CD4-positive, alpha-beta memory T cell (primary cell): ENCODE measurements around the gene ALKBH4. TPM values are rescaled to one million over a fixed set of nuclear protein-coding genes. Genes with fewer than 3 reads are reported as not detected.
A peak's percentile ranks its signal among the peaks of the same experiment; 100 is the strongest.

ENCODE experiments used
- CTCF ChIA-PET: fragments of 350-600 bp; sonication (Branson Sonifier 250); formaldehyde crosslinking; loops from one replicate; lab custom pipeline; 2021; ENCODE audit warnings: inconsistent platforms; ENCODE audit not compliant: partially characterized antibody; lab: Charles Lee
- POLR2A ChIA-PET: fragments of 350-600 bp; sonication (Branson Sonifier 250); formaldehyde crosslinking; loops from one replicate; lab custom pipeline; 2021; ENCODE audit not compliant: partially characterized antibody; lab: Charles Lee
- DNase-seq, 5 donors: peaks; one replicate each; pipeline versions ENCODE4 v3.0.0 to v3.0.0-alpha.2; 2020 to 2022; ENCODE audit warnings: mixed read lengths in 1 of 5
- H3K27ac ChIP-seq: one replicate; pipeline ENCODE4 v1.7.0; 2013; ENCODE audit warnings: low read depth, low read length
- H3K27me3 ChIP-seq: 2 replicates; pipeline ENCODE4 v1.7.0; 2013; ENCODE audit warnings: mild to moderate bottlenecking, low read length, moderate library complexity; ENCODE audit not compliant: insufficient read depth
- H3K36me3 ChIP-seq: 2 replicates; pipeline ENCODE4 v1.7.0; 2013; ENCODE audit warnings: mild to moderate bottlenecking, low read length, moderate library complexity; ENCODE audit not compliant: insufficient read depth
- H3K4me1 ChIP-seq: 2 replicates; pipeline ENCODE4 v1.7.0; 2013; ENCODE audit warnings: mild to moderate bottlenecking, low read length, moderate library complexity; ENCODE audit not compliant: insufficient read depth
- H3K4me3 ChIP-seq, 2 donors: one replicate each; pipeline ENCODE4 v1.7.0; 2013; ENCODE audit warnings: low read length in 2 of 2, mild to moderate bottlenecking in 1 of 2
- H3K9me3 ChIP-seq, 2 donors: one replicate each; pipeline ENCODE4 v1.7.0; 2013; ENCODE audit warnings: low read length in 2 of 2, control low read depth in 1 of 2; ENCODE audit not compliant: control insufficient read depth in 1 of 2
- H3K27ac Mint-ChIP-seq, 7 donors: one replicate each; pipeline ENCODE4 v1.8.0; 2020 to 2021; ENCODE audit warnings: mixed read lengths in 7 of 7, mild to moderate bottlenecking in 6 of 7, inconsistent platforms in 3 of 7, moderate library complexity in 3 of 7
- H3K27me3 Mint-ChIP-seq, 2 donors: one replicate each; pipeline ENCODE4 v1.8.0; 2020 to 2021; ENCODE audit warnings: mixed read lengths in 2 of 2
- H3K36me3 Mint-ChIP-seq, 2 donors: one replicate each; pipeline ENCODE4 v1.8.0; 2020 to 2021; ENCODE audit warnings: mixed read lengths in 2 of 2, inconsistent platforms in 1 of 2, mild to moderate bottlenecking in 1 of 2
- H3K4me1 Mint-ChIP-seq, 4 donors: one replicate each; pipeline ENCODE4 v1.8.0; 2020 to 2021; ENCODE audit warnings: mixed read lengths in 4 of 4, mild to moderate bottlenecking in 1 of 4
- H3K4me3 Mint-ChIP-seq, 8 donors: one replicate each; pipeline ENCODE4 v1.8.0; 2020 to 2021; ENCODE audit warnings: mixed read lengths in 8 of 8, mild to moderate bottlenecking in 7 of 8, moderate library complexity in 6 of 8, inconsistent platforms in 3 of 8
- H3K9me3 Mint-ChIP-seq, 8 donors: one replicate each; pipeline ENCODE4 v1.8.0; 2020 to 2021; ENCODE audit warnings: mixed read lengths in 8 of 8, mild to moderate bottlenecking in 5 of 8, inconsistent platforms in 3 of 8, moderate library complexity in 1 of 8
- intact Hi-C: fragments of 100-400 bp; cut with micrococcal nuclease; formaldehyde crosslinking; loops from one replicate; pipeline ENCODE4 v1.15.1; 2023
- polyA plus RNA-seq, 2 donors: library from polyadenylated mRNA; unstranded; fragments of 300-500 nt; fragmentation: Illumina TruSeq; gene quantifications; one replicate each; pipeline ENCODE4 v1.2.3, GENCODE V29; 2021
- total RNA-seq, 2 experiments: library from RNA; stranded (reverse); gene quantifications; one replicate each; pipeline ENCODE4 v1.2.3, GENCODE V29; 2021

ALKBH4 gene
- total and polyA plus RNA-seq, 4 experiments from 2014 or later, result 11.8 to 16.6 (median 13.8) TPM

DNA sequence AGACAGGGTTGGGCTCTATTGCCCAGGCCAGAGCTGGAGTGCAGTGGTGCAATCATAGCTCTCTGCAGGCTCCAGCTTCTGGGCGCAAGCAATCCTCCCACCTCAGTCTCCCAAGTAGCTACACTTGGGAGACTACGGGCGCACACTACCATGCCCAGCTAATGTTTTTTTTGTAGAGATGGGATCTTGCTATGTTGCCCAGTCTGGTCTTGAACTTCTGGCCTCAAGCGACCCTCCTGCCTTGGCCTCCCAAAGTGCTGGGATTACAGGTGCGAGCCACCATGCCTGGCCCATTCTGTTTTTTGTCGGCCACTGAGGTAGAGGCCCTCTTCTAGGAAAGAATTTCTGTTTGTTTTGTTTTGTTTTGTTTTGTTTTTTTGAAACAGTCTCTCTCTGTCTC is 12.2 kb downstream of the ALKBH4 start:
- DNase-seq, result no peak
- no peak overlapping the region for H3K4me3 Mint-ChIP-seq
- H3K27me3 Mint-ChIP-seq, result no peaks in the 10 kb centered on the region
- H3K4me3 ChIP-seq, result no peak overlapping the region
- H3K9me3 Mint-ChIP-seq, result no peaks in the 10 kb centered on the region
- H3K4me1 ChIP-seq, result no peaks in the 10 kb centered on the region
- POLR2A ChIA-PET, result interaction anchor here (0.9 to 1.5 kb wide), 5 partner anchors 9 to 56 kb away, joined by 3 to 4 read pairs (median 3); no protein-coding TSS in a partner anchor
- CTCF ChIA-PET, result interaction anchor here (1.0 to 7.2 kb wide), 7 partner anchors 11 to 57 kb away, joined by 3 to 134 read pairs (median 5); partner anchors contain the start of gene PRKRIP1
- no peak overlapping the region for H3K27ac ChIP-seq
- H3K27ac Mint-ChIP-seq, result no peak overlapping the region
- intact Hi-C loops, result no loop called here
- H3K27me3 ChIP-seq, result no peaks in the 10 kb centered on the region
- H3K9me3 ChIP-seq, result no peaks in the 10 kb centered on the region
- H3K36me3 Mint-ChIP-seq, result peaks cover 0 to 9% of the 10 kb centered on the region in 2 donors
- H3K36me3 ChIP-seq, result peaks cover 11% of the 10 kb centered on the region
- H3K4me1 Mint-ChIP-seq, result peaks cover 0 to 4% (median 2%) of the 10 kb centered on the region in 4 donors

DNA sequence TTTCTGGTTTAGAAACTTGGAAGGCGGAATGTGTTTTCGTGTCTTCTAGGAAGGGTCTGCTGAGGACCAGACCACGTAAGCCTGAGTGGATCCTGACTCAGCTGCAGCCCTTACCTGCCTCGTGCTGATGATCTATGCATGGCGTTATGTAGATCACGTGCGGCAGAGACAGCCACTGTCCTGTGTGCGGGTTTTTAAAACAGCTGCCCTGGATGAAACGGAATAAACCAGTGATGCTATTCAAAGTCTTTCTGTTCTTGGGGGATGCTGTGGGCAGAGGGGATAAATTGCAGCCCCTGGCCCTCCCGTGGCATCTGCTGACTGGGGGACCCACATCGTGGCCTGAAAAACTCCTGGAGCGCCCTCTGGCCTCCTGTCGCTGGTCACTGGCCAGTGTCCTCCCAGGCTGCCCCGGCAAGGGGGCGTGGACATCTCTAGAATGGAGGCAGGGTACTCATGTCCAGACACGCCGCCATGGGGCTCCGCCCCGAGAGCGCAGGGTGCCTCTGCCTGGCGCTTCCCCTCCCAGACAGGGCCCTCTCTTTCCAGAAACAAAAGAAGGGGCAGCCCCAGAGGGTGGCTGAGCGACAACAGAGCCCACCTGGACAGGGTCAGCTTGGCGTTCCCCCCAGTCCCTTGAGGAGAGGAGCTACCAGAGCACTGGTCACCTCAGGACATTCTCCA is 13.2 kb downstream of the ALKBH4 start:
- peaks cover 0 to 13% of the 10 kb centered on the region in 2 donors for H3K36me3 Mint-ChIP-seq
- no peak overlapping the region for H3K4me3 Mint-ChIP-seq

DNA sequence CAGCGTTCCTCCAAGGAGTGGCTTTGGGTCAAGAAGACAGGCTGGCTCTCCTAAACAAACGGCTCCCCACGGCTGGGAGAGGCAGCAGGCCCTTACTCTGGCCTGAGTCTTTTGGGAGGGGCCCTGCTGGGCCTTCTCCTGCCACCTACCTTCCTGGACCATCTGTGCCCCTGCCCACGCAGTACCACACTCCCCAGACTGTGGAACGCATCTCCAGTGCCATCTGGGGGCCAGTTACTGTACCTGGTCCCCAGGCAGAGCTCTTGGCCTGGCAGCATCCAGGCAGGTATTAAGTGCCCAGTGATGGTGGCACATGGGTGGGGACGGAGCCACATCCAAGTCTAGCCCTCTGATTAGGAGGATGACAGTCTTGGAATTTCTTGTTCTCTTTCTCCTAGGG is 14.4 kb downstream of the ALKBH4 start:
- CTCF ChIA-PET, result interaction anchor here (1.2 to 7.2 kb wide), 14 partner anchors 10 to 59 kb away, joined by 4 to 134 read pairs (median 8); partner anchors contain the start of genes ALKBH4, LRWD1 and PRKRIP1
- no peaks in the 10 kb centered on the region for H3K9me3 ChIP-seq
- H3K36me3 ChIP-seq, result peaks cover 7% of the 10 kb centered on the region
- DNase-seq, result peak; percentile 46 to 62 (median 55)
- H3K4me1 ChIP-seq, result no peaks in the 10 kb centered on the region
- no peak overlapping the region for H3K27ac ChIP-seq
- no peak overlapping the region for H3K4me3 ChIP-seq
- H3K27me3 Mint-ChIP-seq, result no peaks in the 10 kb centered on the region
- H3K36me3 Mint-ChIP-seq, result peaks cover 0 to 21% of the 10 kb centered on the region in 2 donors
- no peaks in the 10 kb centered on the region for H3K27me3 ChIP-seq
- POLR2A ChIA-PET, result interaction anchor here (1.0 to 1.8 kb wide), 7 partner anchors 24 to 163 kb away, joined by 3 to 13 read pairs (median 8); partner anchors contain the start of genes PRKRIP1 and SH2B2
- intact Hi-C loops, result loop anchor here (2.0 kb wide), 2 partner anchors 37 to 171 kb away; no protein-coding TSS in a partner anchor
- peaks cover 0 to 4% (median 2%) of the 10 kb centered on the region in 4 donors for H3K4me1 Mint-ChIP-seq
- H3K4me3 Mint-ChIP-seq, result no peak overlapping the region
- peak overlapping the region in 5 of 7 donors; percentile 67 to 83 (median 75) for H3K27ac Mint-ChIP-seq
- H3K9me3 Mint-ChIP-seq, result no peaks in the 10 kb centered on the region

More for the DNA sequence above, 13.2 kb downstream of the ALKBH4 start:
- CTCF ChIA-PET, result interaction anchor here (1.0 to 7.2 kb wide), 9 partner anchors 12 to 56 kb away, joined by 3 to 134 read pairs (median 11); partner anchors contain the start of gene PRKRIP1
- no peaks in the 10 kb centered on the region for H3K9me3 ChIP-seq
- intact Hi-C loops, result loop anchor here (2.0 kb wide), 2 partner anchors 39 to 173 kb away; no protein-coding TSS in a partner anchor
- H3K4me3 ChIP-seq, result no peak overlapping the region
- no peak for DNase-seq
- POLR2A ChIA-PET, result interaction anchor here (1.1 to 1.5 kb wide), 2 partner anchors 10 to 55 kb away, joined by 3 to 4 read pairs; no protein-coding TSS in a partner anchor
- Mint-ChIP-seq H3K9me3 (no peaks in the 10 kb centered on the region), H3K27ac (no peak overlapping the region), H3K4me1 (peaks cover 0 to 4% (median 2%) of the 10 kb centered on the region in 4 donors), H3K27me3 (no peaks in the 10 kb centered on the region)
- peaks cover 8% of the 10 kb centered on the region for H3K36me3 ChIP-seq
- H3K27ac ChIP-seq, result no peak overlapping the region
- H3K4me1 ChIP-seq, result no peaks in the 10 kb centered on the region
- H3K27me3 ChIP-seq, result no peaks in the 10 kb centered on the region

DNA sequence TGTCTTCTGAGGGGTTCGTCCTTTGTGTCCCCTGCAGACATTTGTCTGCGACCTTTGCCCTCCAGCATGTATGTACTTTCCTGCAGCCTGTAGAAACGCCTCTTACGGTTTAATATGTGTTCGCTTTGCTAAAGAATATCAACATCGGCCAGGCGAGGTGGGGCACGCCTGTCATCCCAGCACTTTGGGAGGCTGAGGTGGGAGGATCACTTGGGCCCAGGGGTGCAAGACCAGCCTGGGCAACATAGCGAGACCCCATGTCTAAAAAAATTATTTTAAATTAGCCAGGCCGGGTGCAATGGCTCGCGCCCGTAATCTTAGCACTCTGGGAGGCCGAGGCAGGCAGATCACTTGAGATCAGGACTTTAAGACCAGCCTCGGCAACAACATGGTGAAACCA is 15.5 kb downstream of the ALKBH4 start:
- H3K4me1 Mint-ChIP-seq, result peaks cover 0 to 4% (median 2%) of the 10 kb centered on the region in 4 donors
- CTCF ChIA-PET, result interaction anchor here (1.6 to 7.2 kb wide), 7 partner anchors 10 to 58 kb away, joined by 5 to 134 read pairs (median 7); partner anchors contain the start of gene PRKRIP1
- peaks cover 0 to 23% of the 10 kb centered on the region in 2 donors for H3K36me3 Mint-ChIP-seq
- H3K27ac Mint-ChIP-seq, result no peak overlapping the region
- no peaks in the 10 kb centered on the region for H3K4me1 ChIP-seq
- H3K27me3 Mint-ChIP-seq, result no peaks in the 10 kb centered on the region
- no peak overlapping the region for H3K4me3 ChIP-seq
- no peak for DNase-seq
- H3K4me3 Mint-ChIP-seq, result no peak overlapping the region
- H3K27me3 ChIP-seq, result no peaks in the 10 kb centered on the region
- H3K9me3 ChIP-seq, result no peaks in the 10 kb centered on the region
- intact Hi-C loops, result loop anchor here (1.0 kb wide), 1 partner anchor 45 kb away; no protein-coding TSS in a partner anchor
- no peak overlapping the region for H3K27ac ChIP-seq
- no peaks in the 10 kb centered on the region for H3K9me3 Mint-ChIP-seq
- peaks cover 7% of the 10 kb centered on the region for H3K36me3 ChIP-seq
- POLR2A ChIA-PET, result interaction anchor here (1.8 kb wide), 2 partner anchors 23 to 33 kb away, joined by 11 to 13 read pairs; no protein-coding TSS in a partner anchor

DNA sequence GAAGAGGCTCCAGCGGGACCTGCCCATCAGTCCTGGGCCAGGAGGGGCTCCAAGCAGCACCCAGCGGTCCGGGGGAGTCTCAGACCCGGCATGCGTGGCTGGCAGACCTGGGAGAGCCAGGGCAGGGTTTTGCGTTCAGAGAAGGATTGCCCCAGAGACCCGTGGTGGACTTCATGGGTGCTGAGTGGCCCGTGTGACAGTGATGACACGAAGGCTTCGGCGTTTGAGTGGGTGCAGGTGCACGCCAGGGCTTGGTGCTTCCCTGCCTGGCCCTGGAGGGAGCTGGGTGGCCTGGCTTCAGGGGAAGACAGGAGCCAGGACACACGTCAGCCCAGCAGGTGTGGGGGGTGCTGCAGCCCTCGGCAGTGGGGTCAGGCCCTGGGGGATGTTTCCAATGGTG is 17.4 kb downstream of the ALKBH4 start:
- Mint-ChIP-seq H3K27ac (no peak overlapping the region), H3K4me1 (peaks cover 0 to 4% (median 2%) of the 10 kb centered on the region in 4 donors), H3K4me3 (no peak overlapping the region), H3K27me3 (no peaks in the 10 kb centered on the region), H3K9me3 (no peaks in the 10 kb centered on the region), H3K36me3 (peaks cover 0 to 26% of the 10 kb centered on the region in 2 donors)
- H3K27me3 ChIP-seq, result no peaks in the 10 kb centered on the region
- H3K4me3 ChIP-seq, result no peak overlapping the region
- no peak overlapping the region for H3K27ac ChIP-seq
- DNase-seq, result no peak
- no peaks in the 10 kb centered on the region for H3K9me3 ChIP-seq
- intact Hi-C loops, result no loop called here
- peaks cover 7% of the 10 kb centered on the region for H3K36me3 ChIP-seq
- CTCF ChIA-PET, result interaction anchor here (1.7 to 7.2 kb wide), 3 partner anchors 13 to 41 kb away, joined by 3 to 134 read pairs (median 96); partner anchors contain the start of gene ORAI2
- POLR2A ChIA-PET, result no interaction called here
- H3K4me1 ChIP-seq, result no peaks in the 10 kb centered on the region

DNA sequence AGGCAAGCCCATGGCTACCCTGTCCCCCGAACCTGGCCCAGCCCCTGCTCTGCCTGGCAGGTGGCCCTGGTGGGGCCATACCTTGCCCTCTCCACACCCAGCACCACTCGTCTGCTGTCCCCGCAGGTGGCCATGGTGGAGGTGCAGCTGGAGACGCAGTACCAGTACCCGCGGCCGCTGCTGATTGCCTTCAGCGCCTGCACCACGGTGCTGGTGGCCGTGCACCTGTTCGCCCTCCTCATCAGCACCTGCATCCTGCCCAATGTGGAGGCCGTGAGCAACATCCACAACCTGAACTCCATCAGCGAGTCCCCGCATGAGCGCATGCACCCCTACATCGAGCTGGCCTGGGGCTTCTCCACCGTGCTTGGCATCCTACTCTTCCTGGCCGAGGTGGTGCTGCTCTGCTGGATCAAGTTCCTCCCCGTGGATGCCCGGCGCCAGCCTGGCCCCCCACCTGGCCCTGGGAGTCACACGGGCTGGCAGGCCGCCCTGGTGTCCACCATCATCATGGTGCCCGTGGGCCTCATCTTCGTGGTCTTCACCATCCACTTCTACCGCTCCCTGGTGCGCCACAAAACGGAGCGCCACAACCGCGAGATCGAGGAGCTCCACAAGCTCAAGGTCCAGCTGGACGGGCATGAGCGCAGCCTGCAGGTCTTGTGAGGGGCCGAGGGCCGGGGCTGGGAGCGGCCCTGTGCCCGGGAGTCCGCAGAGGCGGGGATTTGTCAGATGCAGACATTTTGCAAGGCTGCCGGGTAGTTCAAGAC is 18.1 kb downstream of the ALKBH4 start:
- Histone ChIP-seq H3K4me1 (no peaks in the 10 kb centered on the region), H3K4me3 (no peak overlapping the region), H3K36me3 (peaks cover 7% of the 10 kb centered on the region), H3K9me3 (no peaks in the 10 kb centered on the region), H3K27me3 (no peaks in the 10 kb centered on the region), H3K27ac (no peak overlapping the region)
- Mint-ChIP-seq H3K9me3 (no peaks in the 10 kb centered on the region), H3K36me3 (peaks cover 3 to 31% of the 10 kb centered on the region in 2 donors), H3K27me3 (no peaks in the 10 kb centered on the region), H3K4me3 (no peak overlapping the region), H3K27ac (no peak overlapping the region), H3K4me1 (peaks cover 0 to 4% (median 2%) of the 10 kb centered on the region in 4 donors)
- POLR2A ChIA-PET, result interaction anchor here (1.1 kb wide), 1 partner anchor 17 kb away, joined by 3 read pairs; the partner anchor contains the start of gene ALKBH4
- no peak for DNase-seq
- intact Hi-C loops, result no loop called here
- CTCF ChIA-PET, result interaction anchor here (1.7 to 7.2 kb wide), 2 partner anchors 12 to 33 kb away, joined by 3 to 134 read pairs; partner anchors contain the start of gene ORAI2
